Suprapubic skin (tissue), 4 donors: ENCODE measurements around the gene PCDH15. TPM values are rescaled to one million over a fixed set of nuclear protein-coding genes. Genes with fewer than 3 reads are reported as not detected.

Experiments
- DNase-seq, 2 donors: peaks; one replicate each; pipeline ENCODE4 v3.0.0-alpha.2; 2019; ENCODE audit warnings: low spot score in 2 of 2
- H3K27ac ChIP-seq: fragments of 200-600 bp; sonication (generic); one replicate; pipeline ENCODE4 v1.5.1; 2019
- H3K27me3 ChIP-seq: fragments of 200-600 bp; sonication (generic); one replicate; pipeline ENCODE4 v1.5.1; 2019
- H3K36me3 ChIP-seq: fragments of 200-600 bp; sonication (generic); one replicate; pipeline ENCODE4 v1.5.1; 2019
- H3K4me1 ChIP-seq: fragments of 200-600 bp; sonication (generic); one replicate; pipeline ENCODE4 v1.5.1; 2019
- H3K4me3 ChIP-seq: fragments of 200-600 bp; sonication (generic); one replicate; pipeline ENCODE4 v1.5.1; 2019; ENCODE audit warnings: mild to moderate bottlenecking
- H3K9me3 ChIP-seq: fragments of 200-600 bp; sonication (generic); one replicate; pipeline ENCODE4 v1.5.1; 2019
- CTCF ChIP-seq, 2 donors: fragments of 200-600 bp in 1 of 2; fragments of 450-650 bp in 1 of 2; sonication (generic) in 1 of 2; IDR thresholded peaks; one replicate each; pipeline ENCODE4 v1.5.1; 2016 to 2019; ENCODE audit warnings: antibody characterized with exemption in 2 of 2, mild to moderate bottlenecking in 1 of 2, moderate library complexity in 1 of 2
- EP300 ChIP-seq: sonication (generic); formaldehyde crosslinking; IDR thresholded peaks from one replicate; pipeline ENCODE4 v1.6.1; 2017; ENCODE audit warnings: antibody characterized with exemption
- POLR2A ChIP-seq, 2 donors: fragments of 450-650 bp; IDR thresholded peaks; one replicate each; pipeline ENCODE4 v1.6.1; 2017; ENCODE audit warnings: antibody characterized with exemption in 2 of 2, mild to moderate bottlenecking in 2 of 2, moderate library complexity in 2 of 2
- POLR2AphosphoS5 ChIP-seq, 3 donors: sonication (generic); formaldehyde crosslinking; IDR thresholded peaks; one replicate each; pipeline ENCODE4 v1.6.1; 2017; ENCODE audit warnings: antibody characterized with exemption in 3 of 3
- WGBS: methylation state at CpG from one replicate; pipeline ENCODE4 v1.1.5; 2018; 5-methylcytosine and 5-hydroxymethylcytosine counted together
- total RNA-seq, 4 donors: library from RNA; depleted of rRNA; stranded (reverse); fragments of >200 nt; gene quantifications; one replicate each; pipeline ENCODE4 v1.1.0, GENCODE V29; 2016

The PCDH15 gene
- total RNA-seq, 4 donors from 2014 or later, result 0.11 TPM; not detected in 3

GRCh38 chr10:54613162-54613561 lies 187.9 kb downstream of the PCDH15 start:
- Histone ChIP-seq H3K27ac (no peak overlapping the region), H3K27me3 (no peaks in the 10 kb centered on the region), H3K4me1 (no peaks in the 10 kb centered on the region), H3K9me3 (no peaks in the 10 kb centered on the region), H3K4me3 (no peak overlapping the region), H3K36me3 (no peaks in the 10 kb centered on the region)
- DNase-seq, result no peak
- no peak for TF ChIP-seq CTCF (IDR thresholded peaks at IDR 0.05)
- TF ChIP-seq POLR2AphosphoS5 (IDR thresholded peaks at IDR 0.05), result no peak
- no peak for TF ChIP-seq EP300
- TF ChIP-seq POLR2A (IDR thresholded peaks at IDR 0.05), result no peak

- Histone ChIP-seq H3K4me3 (no peak overlapping the region), H3K36me3 (no peaks in the 10 kb centered on the region), H3K27ac (no peak overlapping the region), H3K27me3 (no peaks in the 10 kb centered on the region), H3K9me3 (no peaks in the 10 kb centered on the region), H3K4me1 (no peaks in the 10 kb centered on the region)
- TF ChIP-seq POLR2AphosphoS5 (IDR thresholded peaks at IDR 0.05) (no peak), CTCF (IDR thresholded peaks at IDR 0.05) (no peak), POLR2A (IDR thresholded peaks at IDR 0.05) (no peak), EP300 (no peak)
- DNase-seq, result no peak
These were observed 191.6 kb downstream of the PCDH15 start for GRCh38 chr10:54609423-54609822.

- WGBS, result 84% methylated on average over 5 of the region's 5 CpGs
These were observed 193.0 kb downstream of the PCDH15 start for GRCh38 chr10:54607983-54608382.

GRCh38 chr10:54594289-54594688 lies 206.7 kb downstream of the PCDH15 start:
- TF ChIP-seq POLR2A (IDR thresholded peaks at IDR 0.05), result no peak
- TF ChIP-seq CTCF (IDR thresholded peaks at IDR 0.05), result no peak
- TF ChIP-seq EP300, result no peak
- no peak for TF ChIP-seq POLR2AphosphoS5 (IDR thresholded peaks at IDR 0.05)
- Histone ChIP-seq H3K9me3 (peaks cover 14% of the 10 kb centered on the region), H3K36me3 (no peaks in the 10 kb centered on the region), H3K4me3 (no peak overlapping the region), H3K27ac (no peak overlapping the region), H3K4me1 (no peaks in the 10 kb centered on the region), H3K27me3 (no peaks in the 10 kb centered on the region)
- 91% methylated on average over 3 of the region's 3 CpGs for WGBS
- no peak for DNase-seq

More at GRCh38 chr10:54607983-54608382, 193.0 kb downstream of the PCDH15 start:
- no peak for DNase-seq
- no peak for TF ChIP-seq EP300
- no peak for TF ChIP-seq POLR2A (IDR thresholded peaks at IDR 0.05)
- no peak for TF ChIP-seq POLR2AphosphoS5 (IDR thresholded peaks at IDR 0.05)
- TF ChIP-seq CTCF (IDR thresholded peaks at IDR 0.05), result no peak
- H3K4me3 ChIP-seq, result no peak overlapping the region
- no peaks in the 10 kb centered on the region for H3K27me3 ChIP-seq
- H3K36me3 ChIP-seq, result no peaks in the 10 kb centered on the region
- no peak overlapping the region for H3K27ac ChIP-seq
- no peaks in the 10 kb centered on the region for H3K9me3 ChIP-seq
- H3K4me1 ChIP-seq, result no peaks in the 10 kb centered on the region

- H3K27me3 ChIP-seq, result no peaks in the 10 kb centered on the region
- no peak overlapping the region for H3K4me3 ChIP-seq
- H3K36me3 ChIP-seq, result no peaks in the 10 kb centered on the region
- TF ChIP-seq EP300 (no peak), POLR2AphosphoS5 (IDR thresholded peaks at IDR 0.05) (no peak)
- DNase-seq, result no peak
- no peaks in the 10 kb centered on the region for H3K9me3 ChIP-seq
- H3K27ac ChIP-seq, result no peak overlapping the region
- H3K4me1 ChIP-seq, result no peaks in the 10 kb centered on the region
- 33% methylated on average over 2 of the region's 2 CpGs for WGBS
These were observed 213.1 kb downstream of the PCDH15 start for GRCh38 chr10:54587971-54588370.

GRCh38 chr10:54585572-54585971 lies 215.5 kb downstream of the PCDH15 start:
- no peaks in the 10 kb centered on the region for H3K36me3 ChIP-seq
- DNase-seq, result no peak
- H3K9me3 ChIP-seq, result no peaks in the 10 kb centered on the region
- H3K4me3 ChIP-seq, result no peak overlapping the region
- no peaks in the 10 kb centered on the region for H3K27me3 ChIP-seq
- H3K4me1 ChIP-seq, result no peaks in the 10 kb centered on the region
- H3K27ac ChIP-seq, result no peak overlapping the region
- TF ChIP-seq POLR2A (IDR thresholded peaks at IDR 0.05) (no peak), CTCF (IDR thresholded peaks at IDR 0.05) (no peak), EP300 (no peak)
- WGBS, result 55% methylated on average over 2 of the region's 2 CpGs
